ENCODE results near the gene RBM39. TPM values are rescaled to one million over a fixed set of nuclear protein-coding genes. Genes with fewer than 3 reads are reported as not detected.

Gene RBM39
- total and polyA plus RNA-seq, 10 of the 15 experiments (the other 5 are each of a cell fraction or from before 2014, with no cell fraction given) = 135 to 280 (median 217) TPM

- no peak; the same call in 1 of the 2 replicates for TF ChIP-seq ZBTB40 (IDR thresholded peaks at IDR 0.05; ENCODE audit: borderline replicate concordance)
- TF ChIP-seq IRF3 (IDR thresholded peaks at IDR 0.05) = no peak
These were observed 25.8 kb upstream of the RBM39 start (continued) for GRCh38 chr20:35767683-35768481.

- BruUV-seq (replicated peaks) = no TSS peak
- intact Hi-C loops (cut with micrococcal nuclease; ENCODE audit: unreplicated experiment) (no loop called here), in situ Hi-C loops (cut with MboI) (no loop called here)
- Histone ChIP-seq H3K79me2 (ENCODE audit: control insufficient read depth, insufficient read depth, low read length) (no peaks in the 10 kb centered on the region), H3K27me3 (replicated peaks in 1 of 2; ENCODE audit: control insufficient read depth in 2 of 2, insufficient read depth in 2 of 2, low read length in 1 of 2) (no peaks in the 10 kb centered on the region), H2AFZ (ENCODE audit: control insufficient read depth, low read depth, low read length) (no peak overlapping the region), H3K4me3 (no peak overlapping the region), H3K4me1 (ENCODE audit: control insufficient read depth, insufficient read depth, low read length) (peaks cover 30% of the 10 kb centered on the region), H3K4me2 (ENCODE audit: control insufficient read depth, insufficient read depth) (no peak overlapping the region), H3K27ac (ENCODE audit: control insufficient read depth, insufficient read depth) (no peak overlapping the region), H3K36me3 (ENCODE audit: control insufficient read depth in 2 of 2, insufficient read depth in 2 of 2, low read length in 1 of 2) (no peaks in the 10 kb centered on the region), H3K9me3 (replicated peaks; ENCODE audit: control insufficient read depth, insufficient read depth, low read length) (no peaks in the 10 kb centered on the region), H3K9ac (ENCODE audit: control insufficient read depth, insufficient read depth, low read length) (no peak overlapping the region), H4K20me1 (ENCODE audit: control insufficient read depth, insufficient read depth) (no peaks in the 10 kb centered on the region)
- ATAC-seq (no peak), DNase-seq (ENCODE audit: low read depth, low spot score) (no peak), FAIRE-seq (no peak)
- ChIA-PET POLR2A (interaction anchor here (11.5 kb wide), 1 partner anchor 25 kb away, joined by 214 read pairs; the partner anchor contains the start of gene RBM39), CTCF (interaction anchor here (1.4 to 6.4 kb wide), 2 partner anchors 24 to 31 kb away, joined by 3 to 69 read pairs; partner anchors contain the start of gene RBM39), SMC1A (ENCODE audit: uncharacterized antibody, unreplicated experiment) (interaction anchor here (0.6 to 8.7 kb wide), 3 partner anchors 22 to 1755 kb away, joined by 4 to 151 read pairs (median 4); partner anchors contain the start of gene RBM39), RAD21 (ENCODE audit: unreplicated experiment) (interaction anchor here (0.7 to 2.8 kb wide), 2 partner anchors 10 to 27 kb away, joined by 3 to 10 read pairs; no protein-coding TSS in a partner anchor)
- 88% methylated on average over 4 of the region's 4 CpGs for WGBS (ENCODE audit: insufficient coverage, insufficient replicate concordance, low lambda C conversion rate, missing lambda C conversion rate)
- TF ChIP-seq SRF (IDR thresholded peaks at IDR 0.05; ENCODE audit: low read depth in 2 of 2, low read length in 2 of 2) (no peak), HSF1 (IDR thresholded peaks at IDR 0.05; ENCODE audit: low read depth, low read length) (no peak), SKIL (IDR thresholded peaks at IDR 0.05; ENCODE audit: low read depth, poor library complexity, severe bottlenecking) (no peak), IRF4 (IDR thresholded peaks at IDR 0.05; ENCODE audit: low read depth, low read length) (no peak), SIN3A (IDR thresholded peaks at IDR 0.05; ENCODE audit: low read depth, low read length) (no peak), MEF2A (IDR thresholded peaks at IDR 0.05; ENCODE audit: insufficient read depth, low read depth, low read length) (no peak), KAT2A (conservative IDR thresholded peaks at IDR 0.05; ENCODE audit: control insufficient read depth, low read depth, low read length) (no peak), CHD4 (IDR thresholded peaks at IDR 0.05) (no peak), BACH1 (IDR thresholded peaks at IDR 0.05; ENCODE audit: borderline replicate concordance) (no peak)
These were observed 24.8 kb upstream of the RBM39 start for GRCh38 chr20:35766843-35767242.

All from GM12878 (cell line).